Ramos (cell line): ENCODE measurements around the gene DYNC1I1.
"Not testable (repeated sequence)": the region's sequence is repeated elsewhere in the genome, so short reads cannot be mapped to it uniquely, and the experiment has no call there.

Experiments
- in situ Hi-C: fragments of 300-500 bp; cut with MboI; formaldehyde crosslinking; loops from one replicate; pipeline ENCODE4 v1.14.3; 2022; ENCODE audit warnings: low sequenced_read_pairs; ENCODE audit not compliant: unreplicated experiment

Gene DYNC1I1

GRCh38 chr7:95901006-95901405, 128.7 kb downstream of the DYNC1I1 start:
- in situ Hi-C loops: loop anchor here (25.0 kb wide), 1 partner anchor 1936 kb away; no protein-coding TSS in a partner anchor

GRCh38 chr7:95904099-95904498, 131.7 kb downstream of the DYNC1I1 start:
- in situ Hi-C loops: loop anchor here (25.0 kb wide), 1 partner anchor 1933 kb away; no protein-coding TSS in a partner anchor

GRCh38 chr7:95905167-95905566, 132.8 kb downstream of the DYNC1I1 start:
- in situ Hi-C loops: loop anchor here (25.0 kb wide), 1 partner anchor 1932 kb away; no protein-coding TSS in a partner anchor

GRCh38 chr7:95906851-95907250, 134.5 kb downstream of the DYNC1I1 start:
- in situ Hi-C loops: loop anchor here (25.0 kb wide), 1 partner anchor 1930 kb away; no protein-coding TSS in a partner anchor

GRCh38 chr7:95907337-95907736, 135.0 kb downstream of the DYNC1I1 start:
- in situ Hi-C loops: loop anchor here (25.0 kb wide), 1 partner anchor 1930 kb away; no protein-coding TSS in a partner anchor

- in situ Hi-C loops: loop anchor here (25.0 kb wide), 1 partner anchor 1929 kb away; no protein-coding TSS in a partner anchor
These were observed 136.1 kb downstream of the DYNC1I1 start for GRCh38 chr7:95908499-95908898.

GRCh38 chr7:95910341-95910740, 138.0 kb downstream of the DYNC1I1 start:
- in situ Hi-C loops: loop anchor here (5.0 to 25.0 kb wide), 2 partner anchors 1117 to 1927 kb away; no protein-coding TSS in a partner anchor

GRCh38 chr7:95915731-95916130, 143.4 kb downstream of the DYNC1I1 start:
- in situ Hi-C loops: loop anchor here (25.0 kb wide), 1 partner anchor 1922 kb away; no protein-coding TSS in a partner anchor

GRCh38 chr7:95916573-95917297, 144.4 kb downstream of the DYNC1I1 start:
- in situ Hi-C loops: loop anchor here (25.0 kb wide), 1 partner anchor 1921 kb away; no protein-coding TSS in a partner anchor

GRCh38 chr7:95917634-95918033, 145.3 kb downstream of the DYNC1I1 start:
- in situ Hi-C loops: loop anchor here (25.0 kb wide), 1 partner anchor 1920 kb away; no protein-coding TSS in a partner anchor

GRCh38 chr7:95919556-95919955, 147.2 kb downstream of the DYNC1I1 start:
- in situ Hi-C loops: loop anchor here (25.0 kb wide), 1 partner anchor 1918 kb away; no protein-coding TSS in a partner anchor

GRCh38 chr7:95921543-95921942, 149.2 kb downstream of the DYNC1I1 start:
- in situ Hi-C loops: loop anchor here (25.0 kb wide), 1 partner anchor 1916 kb away; no protein-coding TSS in a partner anchor

GRCh38 chr7:95922191-95922590, 149.8 kb downstream of the DYNC1I1 start:
- in situ Hi-C loops: loop anchor here (25.0 kb wide), 1 partner anchor 1915 kb away; no protein-coding TSS in a partner anchor

GRCh38 chr7:95925236-95925635, 152.9 kb downstream of the DYNC1I1 start:
- in situ Hi-C loops: no loop called here

GRCh38 chr7:95925971-95926370, 153.6 kb downstream of the DYNC1I1 start:
- in situ Hi-C loops: no loop called here

GRCh38 chr7:95927756-95928155, 155.4 kb downstream of the DYNC1I1 start:
- in situ Hi-C loops: no loop called here

GRCh38 chr7:95929710-95930280, 157.4 kb downstream of the DYNC1I1 start:
- in situ Hi-C loops: no loop called here

- in situ Hi-C loops: no loop called here
These were observed 159.3 kb downstream of the DYNC1I1 start for GRCh38 chr7:95931460-95932232.

- in situ Hi-C loops: no loop called here
These were observed 161.3 kb downstream of the DYNC1I1 start for GRCh38 chr7:95933618-95934017.

GRCh38 chr7:95944867-95945266, 172.5 kb downstream of the DYNC1I1 start:
- in situ Hi-C loops: not testable (repeated sequence)
